Activated CD4-positive, alpha-beta memory T cell treated with anti-CD3 and anti-CD28 coated beads for 36 hours (primary cell): ENCODE results near the gene TULP4. TPM values are rescaled to one million over a fixed set of nuclear protein-coding genes. Genes with fewer than 3 reads are reported as not detected.

ENCODE experiments used
- CTCF ChIA-PET: fragments of 350-600 bp; sonication (Branson Sonifier 250); formaldehyde crosslinking; loops from one replicate; lab custom pipeline; 2021; ENCODE audit warnings: antibody characterized with exemption, inconsistent platforms; lab: Charles Lee
- POLR2A ChIA-PET: fragments of 350-600 bp; sonication (Branson Sonifier 250); formaldehyde crosslinking; loops from one replicate; lab custom pipeline; 2021; ENCODE audit warnings: antibody characterized with exemption; lab: Charles Lee
- DNase-seq: peaks from one replicate; pipeline ENCODE4 v3.0.0-alpha.2; 2020
- H3K27ac Mint-ChIP-seq: one replicate; pipeline ENCODE4 v1.8.0; 2021; ENCODE audit warnings: mixed read lengths
- H3K27me3 Mint-ChIP-seq: one replicate; pipeline ENCODE4 v1.8.0; 2021; ENCODE audit warnings: mixed read lengths
- H3K36me3 Mint-ChIP-seq: one replicate; pipeline ENCODE4 v1.8.0; 2021; ENCODE audit warnings: mixed read lengths
- H3K4me1 Mint-ChIP-seq: one replicate; pipeline ENCODE4 v1.8.0; 2021; ENCODE audit warnings: low read depth, mixed read lengths
- H3K4me3 Mint-ChIP-seq: one replicate; pipeline ENCODE4 v1.8.0; 2021; ENCODE audit warnings: mild to moderate bottlenecking, mixed read lengths
- H3K9me3 Mint-ChIP-seq: one replicate; pipeline ENCODE4 v1.8.0; 2021; ENCODE audit warnings: mixed read lengths
- intact Hi-C: fragments of 100-400 bp; cut with micrococcal nuclease; formaldehyde crosslinking; loops from one replicate; pipeline ENCODE4 v1.15.1; 2023
- total RNA-seq, 2 experiments: library from RNA; stranded (reverse); gene quantifications; one replicate each; pipeline ENCODE4 v1.2.3, GENCODE V29; 2021

Gene TULP4, protein sequence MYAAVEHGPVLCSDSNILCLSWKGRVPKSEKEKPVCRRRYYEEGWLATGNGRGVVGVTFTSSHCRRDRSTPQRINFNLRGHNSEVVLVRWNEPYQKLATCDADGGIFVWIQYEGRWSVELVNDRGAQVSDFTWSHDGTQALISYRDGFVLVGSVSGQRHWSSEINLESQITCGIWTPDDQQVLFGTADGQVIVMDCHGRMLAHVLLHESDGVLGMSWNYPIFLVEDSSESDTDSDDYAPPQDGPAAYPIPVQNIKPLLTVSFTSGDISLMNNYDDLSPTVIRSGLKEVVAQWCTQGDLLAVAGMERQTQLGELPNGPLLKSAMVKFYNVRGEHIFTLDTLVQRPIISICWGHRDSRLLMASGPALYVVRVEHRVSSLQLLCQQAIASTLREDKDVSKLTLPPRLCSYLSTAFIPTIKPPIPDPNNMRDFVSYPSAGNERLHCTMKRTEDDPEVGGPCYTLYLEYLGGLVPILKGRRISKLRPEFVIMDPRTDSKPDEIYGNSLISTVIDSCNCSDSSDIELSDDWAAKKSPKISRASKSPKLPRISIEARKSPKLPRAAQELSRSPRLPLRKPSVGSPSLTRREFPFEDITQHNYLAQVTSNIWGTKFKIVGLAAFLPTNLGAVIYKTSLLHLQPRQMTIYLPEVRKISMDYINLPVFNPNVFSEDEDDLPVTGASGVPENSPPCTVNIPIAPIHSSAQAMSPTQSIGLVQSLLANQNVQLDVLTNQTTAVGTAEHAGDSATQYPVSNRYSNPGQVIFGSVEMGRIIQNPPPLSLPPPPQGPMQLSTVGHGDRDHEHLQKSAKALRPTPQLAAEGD (N-terminal part only)
- total RNA-seq = 10 to 100 TPM; 15.9 to 16.3 TPM

DNA sequence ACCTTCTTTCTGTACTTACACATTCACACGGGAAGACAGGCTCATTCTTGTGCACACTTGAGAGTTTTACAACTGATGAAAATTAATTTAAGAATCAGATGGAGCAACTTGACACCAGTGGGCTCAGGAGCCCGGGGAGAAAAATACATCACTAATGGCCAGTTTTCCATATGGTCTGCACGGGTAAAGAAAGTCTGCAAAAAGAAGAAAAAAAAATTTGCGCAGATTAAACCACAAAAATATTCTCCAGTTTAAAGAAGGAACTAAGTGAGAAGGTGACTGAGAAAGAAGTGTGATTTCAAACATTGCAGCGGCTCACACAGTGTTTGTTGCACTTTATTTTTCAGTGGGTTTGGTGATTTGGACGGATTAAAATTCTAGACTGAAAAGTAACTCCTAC lies at the start of gene TULP4:
Gene TULP4 (plus strand): TSS at position 301 of the 400 bp plus-strand sequence. CDS start 1,552 bp downstream, outside the sequence.
- Mint-ChIP-seq H3K9me3 (peaks cover 3% of the 10 kb centered on the region), H3K4me3 (no peak within 1 kb of the TSS), H3K36me3 (peaks cover 47% of the 10 kb centered on the region), H3K4me1 (peaks cover 6% of the 10 kb centered on the region), H3K27ac (no peak within 1 kb of the TSS), H3K27me3 (no peaks in the 10 kb centered on the region)
- intact Hi-C loops = no loop called here
- ChIA-PET CTCF (no interaction called here), POLR2A (no interaction called here)
- no peak for DNase-seq

DNA sequence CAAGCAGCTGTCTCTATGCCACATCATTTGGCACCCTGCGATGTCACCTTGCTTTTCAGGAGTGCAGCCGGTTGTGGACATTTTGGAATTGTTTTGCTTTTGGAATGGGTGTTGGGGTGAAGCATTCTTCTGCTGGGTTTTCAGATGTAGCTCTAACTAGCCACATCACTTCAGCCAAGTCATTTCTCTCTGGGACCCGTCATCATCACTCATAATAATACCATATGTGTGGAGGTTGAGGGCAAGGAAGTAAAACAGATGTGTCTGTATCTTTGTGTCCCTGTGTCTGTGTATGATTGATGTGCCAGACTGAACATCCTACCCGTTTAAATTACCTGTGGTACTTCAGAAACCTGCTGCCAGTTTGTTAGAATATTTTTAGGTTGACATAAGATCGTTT lies 49.5 kb upstream of the TULP4 start:
- ChIA-PET POLR2A (interaction anchor here (0.8 kb wide), 1 partner anchor 8 kb away, joined by 4 read pairs; no protein-coding TSS in a partner anchor), CTCF (interaction anchor here (0.9 to 2.5 kb wide), 2 partner anchors 42 to 256 kb away, joined by 3 to 8 read pairs; no protein-coding TSS in a partner anchor)
- no peaks in the 10 kb centered on the region for H3K27me3 Mint-ChIP-seq
- intact Hi-C loops = loop anchor here (1.0 kb wide), 1 partner anchor 9 kb away; no protein-coding TSS in a partner anchor
- H3K27ac Mint-ChIP-seq = no peak overlapping the region
- H3K9me3 Mint-ChIP-seq = no peaks in the 10 kb centered on the region
- peaks cover 16% of the 10 kb centered on the region for H3K4me1 Mint-ChIP-seq
- H3K4me3 Mint-ChIP-seq = no peak overlapping the region
- peaks cover 2% of the 10 kb centered on the region for H3K36me3 Mint-ChIP-seq
- DNase-seq = peak; percentile 41

DNA sequence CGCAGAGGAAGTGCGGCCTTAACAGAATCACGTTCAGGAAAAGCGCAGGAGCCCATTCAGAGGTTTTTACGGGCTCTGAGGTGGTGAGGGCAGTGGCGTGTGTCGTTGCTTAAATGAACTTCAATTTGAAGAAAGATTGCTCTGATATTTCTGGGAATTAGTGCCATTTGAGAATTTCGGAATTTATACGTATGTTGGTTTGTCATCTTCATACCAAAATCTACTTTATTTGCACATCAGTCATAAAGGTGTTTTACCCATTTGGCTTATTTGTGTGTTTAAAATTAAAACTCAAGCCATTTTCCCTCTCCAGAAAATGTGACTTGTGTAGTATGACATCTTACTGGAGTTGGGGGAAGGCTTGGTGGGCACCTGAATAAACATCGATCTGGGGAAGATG lies 48.1 kb upstream of the TULP4 start:
- H3K27ac Mint-ChIP-seq = no peak overlapping the region

DNA sequence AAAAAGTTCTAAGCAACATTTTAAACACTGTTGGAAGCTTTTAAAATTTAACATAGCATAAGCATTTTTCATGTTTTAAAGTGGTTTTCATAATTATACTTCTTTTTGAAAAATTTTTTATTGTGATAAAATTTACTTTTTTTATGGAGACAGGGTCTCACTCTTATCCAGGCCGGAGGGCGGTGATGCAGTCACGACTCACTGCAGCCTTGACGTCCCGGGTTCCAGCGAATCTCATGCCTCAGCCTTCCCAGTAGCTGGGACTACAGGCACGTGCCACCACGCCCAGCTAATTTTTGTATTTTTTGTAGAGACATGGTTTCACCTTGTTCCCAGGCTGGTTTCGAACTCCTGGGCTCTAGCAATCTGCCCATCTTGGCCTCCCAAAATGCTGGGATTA lies 46.1 kb upstream of the TULP4 start:
- Mint-ChIP-seq H3K36me3 (peaks cover 2% of the 10 kb centered on the region), H3K27ac (no peak overlapping the region), H3K4me3 (no peak overlapping the region), H3K27me3 (no peaks in the 10 kb centered on the region), H3K4me1 (peaks cover 25% of the 10 kb centered on the region), H3K9me3 (no peaks in the 10 kb centered on the region)
- ChIA-PET CTCF (interaction anchor here (0.7 to 1.0 kb wide), 2 partner anchors 45 to 422 kb away, joined by 3 read pairs; no protein-coding TSS in a partner anchor), POLR2A (interaction anchor here (1.0 kb wide), 1 partner anchor 8 kb away, joined by 4 read pairs; no protein-coding TSS in a partner anchor)
- DNase-seq = no peak
- intact Hi-C loops = no loop called here

More for the DNA sequence above, 48.1 kb upstream of the TULP4 start:
- POLR2A ChIA-PET = no interaction called here
- no peak overlapping the region for H3K4me3 Mint-ChIP-seq
- CTCF ChIA-PET = interaction anchor here (2.5 kb wide), 1 partner anchor 43 kb away, joined by 8 read pairs; no protein-coding TSS in a partner anchor
- no peaks in the 10 kb centered on the region for H3K9me3 Mint-ChIP-seq
- intact Hi-C loops = no loop called here
- DNase-seq = no peak
- peaks cover 2% of the 10 kb centered on the region for H3K36me3 Mint-ChIP-seq
- peaks cover 14% of the 10 kb centered on the region for H3K4me1 Mint-ChIP-seq
- H3K27me3 Mint-ChIP-seq = no peaks in the 10 kb centered on the region

DNA sequence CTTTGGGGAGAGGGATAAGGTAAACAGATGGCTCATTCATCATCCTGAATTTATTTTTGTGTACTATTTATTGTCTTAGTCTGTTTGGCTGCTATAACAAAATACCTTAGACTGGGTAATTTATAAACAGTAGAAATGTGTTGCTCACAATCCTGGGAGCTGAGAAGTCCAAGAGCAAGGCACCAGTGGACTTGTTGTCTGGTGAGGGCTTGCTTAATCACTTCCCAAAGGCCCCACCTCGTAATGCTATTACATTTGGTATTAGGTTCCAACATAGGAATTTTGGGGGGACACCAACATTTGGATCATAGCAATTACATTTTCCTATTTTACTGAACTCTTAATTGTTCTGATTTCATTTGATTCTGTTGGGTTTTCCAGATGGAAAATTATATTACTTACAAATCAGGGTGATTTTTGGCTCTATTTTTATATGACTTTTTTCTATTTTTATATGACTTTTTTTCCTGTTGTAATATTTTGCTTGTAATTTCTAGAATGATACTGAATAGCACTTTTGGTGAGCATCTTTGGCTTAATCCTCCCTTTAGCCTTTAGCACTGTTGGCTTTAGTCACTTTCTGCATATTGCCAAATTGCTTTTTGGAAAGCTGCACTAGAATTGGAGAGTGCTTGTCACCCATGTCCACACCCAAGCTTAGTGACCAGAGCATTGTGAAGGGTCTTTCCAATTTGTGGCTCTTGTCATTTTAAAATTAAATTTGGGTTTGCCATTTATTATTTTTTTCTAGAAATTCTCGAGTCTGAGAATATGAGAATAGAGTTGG lies 43.7 kb upstream of the TULP4 start:
- ChIA-PET POLR2A (no interaction called here), CTCF (no interaction called here)
- intact Hi-C loops = no loop called here
- Mint-ChIP-seq H3K27me3 (no peaks in the 10 kb centered on the region), H3K4me1 (peaks cover 27% of the 10 kb centered on the region), H3K9me3 (no peaks in the 10 kb centered on the region), H3K36me3 (peaks cover 5% of the 10 kb centered on the region), H3K4me3 (no peak overlapping the region), H3K27ac (no peak overlapping the region)
- DNase-seq = no peak

DNA sequence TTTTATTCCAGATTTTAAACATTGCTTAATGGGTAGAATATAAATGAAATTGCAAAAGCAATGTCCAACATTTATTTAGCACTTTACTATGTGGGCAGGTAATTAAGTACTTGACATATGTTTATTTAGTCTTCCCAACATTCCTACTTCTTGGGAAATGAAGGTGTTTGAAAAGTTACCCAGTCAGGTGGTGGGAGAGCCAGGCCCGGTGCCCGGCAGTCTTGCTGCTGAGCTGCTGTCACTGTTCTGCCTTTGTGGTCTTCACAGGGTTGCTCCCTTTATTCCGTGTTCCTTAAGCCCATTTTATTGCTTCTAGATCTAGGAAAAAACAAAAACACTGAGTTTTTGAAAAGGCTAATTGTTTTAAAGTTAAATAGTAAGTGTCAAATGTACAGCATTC lies 42.6 kb upstream of the TULP4 start:
- intact Hi-C loops = loop anchor here (2.0 to 5.0 kb wide), 3 partner anchors 37 to 73 kb away; no protein-coding TSS in a partner anchor
- Mint-ChIP-seq H3K36me3 (peaks cover 5% of the 10 kb centered on the region), H3K27ac (no peak overlapping the region), H3K4me1 (peaks cover 27% of the 10 kb centered on the region), H3K4me3 (no peak overlapping the region), H3K27me3 (no peaks in the 10 kb centered on the region), H3K9me3 (no peaks in the 10 kb centered on the region)
- POLR2A ChIA-PET = no interaction called here
- CTCF ChIA-PET = no interaction called here
- DNase-seq = no peak

DNA sequence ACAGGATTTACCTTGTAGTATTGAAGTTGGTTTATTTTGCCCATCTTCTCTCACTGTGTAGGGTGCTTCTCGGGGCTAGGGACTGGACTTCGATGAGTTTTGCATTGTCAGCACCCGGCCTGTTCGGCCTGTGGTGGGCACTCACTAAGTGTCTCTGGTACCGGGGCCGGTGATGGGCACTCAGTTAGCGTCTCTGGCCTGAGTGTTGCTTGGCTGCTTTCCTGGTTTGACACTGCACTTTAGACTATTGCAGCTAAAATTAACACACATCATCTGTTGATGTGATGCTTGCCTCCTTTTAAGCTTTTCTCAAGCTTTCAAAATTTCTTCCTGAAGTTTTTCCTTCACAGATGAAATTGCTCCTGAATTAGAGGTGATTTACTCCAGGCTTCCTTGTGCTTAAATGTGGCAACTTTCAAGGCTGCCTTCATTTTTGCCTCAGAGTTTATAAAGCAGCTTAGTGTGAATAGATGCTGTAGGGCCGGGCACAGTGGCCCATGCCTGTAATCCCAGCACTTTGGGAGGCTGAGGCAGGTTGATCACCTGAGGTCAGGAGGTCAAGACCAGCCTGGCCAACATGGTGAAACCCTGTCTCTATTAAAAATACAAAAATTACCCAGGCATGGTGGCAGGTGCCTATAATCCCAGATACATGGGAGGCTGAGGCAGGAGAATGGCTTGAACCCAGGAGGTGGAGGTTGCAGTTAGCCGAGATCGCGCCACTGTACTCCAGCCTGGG lies 41.7 kb upstream of the TULP4 start:
- no peak overlapping the region for H3K4me3 Mint-ChIP-seq
- no peaks in the 10 kb centered on the region for H3K9me3 Mint-ChIP-seq
- ChIA-PET CTCF (interaction anchor here (0.6 to 1.2 kb wide), 3 partner anchors 20 to 116 kb away, joined by 3 to 5 read pairs (median 3); no protein-coding TSS in a partner anchor), POLR2A (interaction anchor here (0.6 to 1.1 kb wide), 4 partner anchors 8 to 371 kb away, joined by 4 to 5 read pairs (median 4); no protein-coding TSS in a partner anchor)
- H3K27me3 Mint-ChIP-seq = no peaks in the 10 kb centered on the region
- H3K36me3 Mint-ChIP-seq = peaks cover 5% of the 10 kb centered on the region
- H3K27ac Mint-ChIP-seq = no peak overlapping the region
- peak; percentile 46 for DNase-seq
- intact Hi-C loops = loop anchor here (1.0 to 5.0 kb wide), 6 partner anchors 7 to 72 kb away; no protein-coding TSS in a partner anchor
- peaks cover 27% of the 10 kb centered on the region for H3K4me1 Mint-ChIP-seq

DNA sequence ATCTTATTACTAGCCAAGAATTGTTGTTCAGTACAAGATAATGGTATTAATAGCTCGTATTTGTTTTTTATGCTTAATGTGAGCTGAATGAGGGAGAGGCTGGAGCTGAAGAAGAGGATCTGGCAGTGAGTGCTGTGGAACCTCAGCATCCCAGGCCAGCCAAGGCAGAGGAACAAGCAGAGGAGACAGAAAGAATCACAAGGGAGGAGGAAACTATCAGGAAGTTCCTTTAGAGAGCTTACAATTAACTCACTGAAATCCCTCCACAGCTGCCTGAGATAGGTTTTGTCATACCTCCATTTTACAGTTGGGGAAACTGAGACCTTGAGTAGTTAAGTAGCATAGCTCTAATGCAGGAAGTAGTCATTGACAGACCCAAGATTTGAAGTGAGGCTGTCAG lies 39.9 kb upstream of the TULP4 start:
- Mint-ChIP-seq H3K27me3 (no peaks in the 10 kb centered on the region), H3K27ac (no peak overlapping the region), H3K4me3 (no peak overlapping the region), H3K36me3 (peaks cover 5% of the 10 kb centered on the region), H3K4me1 (peaks cover 27% of the 10 kb centered on the region), H3K9me3 (no peaks in the 10 kb centered on the region)
- intact Hi-C loops = loop anchor here (5.0 kb wide), 2 partner anchors 50 to 70 kb away; no protein-coding TSS in a partner anchor
- no peak for DNase-seq
- ChIA-PET CTCF (interaction anchor here (1.2 to 1.4 kb wide), 3 partner anchors 52 to 287 kb away, joined by 3 to 5 read pairs (median 4); partner anchors contain the start of gene TMEM181), POLR2A (no interaction called here)

DNA sequence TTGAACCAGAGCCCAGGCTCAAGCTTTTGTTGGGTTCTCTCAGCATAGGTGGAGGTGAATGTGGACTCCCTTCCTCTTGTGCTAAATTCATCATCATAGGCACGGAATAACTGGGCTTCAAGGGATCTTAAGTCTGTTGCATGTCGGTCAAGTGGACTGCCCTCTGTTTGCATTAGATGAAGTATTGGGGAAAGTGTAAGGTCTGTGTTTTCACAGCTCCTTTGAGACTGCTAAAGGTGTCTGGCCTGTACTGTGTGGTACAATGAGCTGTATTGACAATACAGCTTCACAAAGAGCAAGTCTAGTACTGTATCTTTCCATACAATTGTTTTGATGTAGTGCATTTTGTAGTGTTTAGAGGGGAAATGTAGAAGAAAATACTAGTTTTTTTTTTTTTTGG lies 34.3 kb upstream of the TULP4 start:
- H3K36me3 Mint-ChIP-seq = no peaks in the 10 kb centered on the region
- H3K9me3 Mint-ChIP-seq = no peaks in the 10 kb centered on the region
- peaks cover 5% of the 10 kb centered on the region for H3K4me1 Mint-ChIP-seq
- ChIA-PET POLR2A (no interaction called here), CTCF (interaction anchor here (1.1 kb wide), 1 partner anchor 57 kb away, joined by 3 read pairs; no protein-coding TSS in a partner anchor)
- no peak for DNase-seq
- no peaks in the 10 kb centered on the region for H3K27me3 Mint-ChIP-seq
- intact Hi-C loops = no loop called here
- H3K27ac Mint-ChIP-seq = no peak overlapping the region
- H3K4me3 Mint-ChIP-seq = no peak overlapping the region

DNA sequence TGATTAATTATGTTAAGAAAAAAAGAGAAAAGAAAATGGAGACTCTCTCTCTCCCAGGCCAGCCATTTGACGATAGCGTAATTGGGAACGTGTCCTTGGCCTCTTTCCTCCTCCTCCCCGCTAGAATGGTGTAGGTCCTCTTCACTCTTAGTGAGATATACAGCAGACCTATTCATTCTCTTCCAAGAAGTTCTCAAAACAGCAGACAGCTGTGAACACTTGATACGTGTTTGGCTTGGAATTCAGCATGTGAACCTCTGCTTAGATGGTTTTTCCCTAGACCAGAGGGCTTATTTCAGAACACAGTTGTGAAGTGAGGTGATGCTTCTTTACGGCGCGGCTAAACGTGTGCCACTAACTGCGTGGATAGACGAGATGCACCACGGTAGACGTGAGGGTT lies 32.6 kb upstream of the TULP4 start:
- DNase-seq = no peak
- Mint-ChIP-seq H3K36me3 (no peaks in the 10 kb centered on the region), H3K4me1 (peaks cover 19% of the 10 kb centered on the region), H3K27ac (no peak overlapping the region), H3K4me3 (no peak overlapping the region), H3K9me3 (no peaks in the 10 kb centered on the region), H3K27me3 (no peaks in the 10 kb centered on the region)
- POLR2A ChIA-PET = no interaction called here
- CTCF ChIA-PET = no interaction called here
- intact Hi-C loops = no loop called here
